Measurements from ENCODE around the gene ELP2. TPM values are rescaled to one million over a fixed set of nuclear protein-coding genes. Genes with fewer than 3 reads are reported as not detected.

Gene ELP2
- total and polyA plus RNA-seq, 2 of the 8 experiments (the other 6 are each of a cell fraction or from before 2014, with no cell fraction given), result 55.8 to 165 TPM

DNA sequence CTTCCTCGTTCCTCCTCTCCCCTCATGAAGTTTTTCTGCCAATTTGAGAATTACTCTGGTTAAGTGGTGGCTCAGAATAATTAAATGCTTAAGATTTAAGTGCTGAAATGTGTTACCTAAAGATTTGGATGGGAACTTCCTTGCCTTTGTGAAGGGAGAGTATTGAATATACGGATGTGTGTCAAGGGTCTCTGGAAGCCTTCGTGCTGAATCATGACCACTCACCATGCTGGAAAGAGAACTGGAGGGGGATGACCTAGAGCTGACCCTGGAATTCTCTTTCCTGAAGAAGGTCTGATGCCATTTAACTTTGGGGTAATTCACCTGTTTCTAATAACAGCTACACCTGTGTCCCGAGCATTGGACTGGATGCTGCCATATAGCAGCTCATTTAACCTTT lies 59.8 kb downstream of the ELP2 start:
- H2AK5ac ChIP-seq (ENCODE audit: low read depth, low read length), result no peak overlapping the region
- H4K8ac ChIP-seq (ENCODE audit: extremely low read depth, insufficient read depth, low read length), result no peak overlapping the region
- H2BK15ac ChIP-seq (ENCODE audit: low read length), result no peak overlapping the region
- H3K4me1 ChIP-seq (replicated peaks in 1 of 4; ENCODE audit: control insufficient read depth in 3 of 4, insufficient read depth in 4 of 4, low read length in 3 of 4), result peaks cover 3 to 13% (median 8%) of the 10 kb centered on the region in 4 experiments
- no peak overlapping the region for H3K14ac ChIP-seq (ENCODE audit: insufficient read length)
- 84% methylated on average over 4 of the region's 4 CpGs; no CpG with 5 or more reads in 1 of the 2 experiments for WGBS, 2 experiments (ENCODE audit: extremely low coverage in 1 of 2, insufficient coverage in 1 of 2, insufficient read length in 1 of 2, insufficient replicate concordance in 2 of 2, low coverage in 1 of 2, low lambda C conversion rate in 2 of 2, missing lambda C conversion rate in 1 of 2)
- no peak overlapping the region for H3K56ac ChIP-seq (replicated peaks; ENCODE audit: insufficient read length, low read depth, low read length)
- CTCF ChIA-PET (ENCODE audit: partially characterized antibody), result interaction anchor here (0.6 to 6.7 kb wide), 14 partner anchors 9 to 433 kb away, joined by 3 to 35 read pairs (median 4); no protein-coding TSS in a partner anchor
- H3K79me1 ChIP-seq (ENCODE audit: low read depth, low read length), result peaks cover 3% of the 10 kb centered on the region; the same call in 1 of the 2 replicates
- H3K36me3 ChIP-seq (ENCODE audit: control insufficient read depth in 2 of 4, insufficient read depth in 4 of 4, low read length in 3 of 4), result no peaks in the 10 kb centered on the region
- H2BK120ac ChIP-seq (replicated peaks; ENCODE audit: low read depth, low read length), result no peak overlapping the region
- peaks cover 15% of the 10 kb centered on the region; the same call in 1 of the 2 replicates for H3K23me2 ChIP-seq (ENCODE audit: low read depth, low read length)
- no peak overlapping the region for H3K23ac ChIP-seq (ENCODE audit: insufficient read length)
- no peak overlapping the region for H3K4ac ChIP-seq (replicated peaks; ENCODE audit: insufficient read length, low read depth, low read length)
- no peak overlapping the region for H2BK5ac ChIP-seq (ENCODE audit: low read depth, low read length)
- H2BK20ac ChIP-seq (ENCODE audit: low read length), result no peak overlapping the region
- H4K20me1 ChIP-seq (replicated peaks in 1 of 2; ENCODE audit: control insufficient read depth in 1 of 2, insufficient read depth in 2 of 2, low read length in 2 of 2), result peaks cover 0 to 2% of the 10 kb centered on the region in 2 experiments
- no peak overlapping the region for H3K4me3 ChIP-seq (ENCODE audit: extremely low read depth in 1 of 4, insufficient read depth in 2 of 4, low read depth in 3 of 4, low read length in 4 of 4)
- H3K4me2 ChIP-seq (ENCODE audit: insufficient read depth in 1 of 2, low read depth in 2 of 2, low read length in 2 of 2), result peak overlapping the region in 1 of 2 experiments; percentile 75; a peak in 1 of 4 replicates
- H3K27ac ChIP-seq (ENCODE audit: low read depth, low read length), result no peak overlapping the region
- no peaks in the 10 kb centered on the region for H3K9me3 ChIP-seq (ENCODE audit: insufficient read depth in 2 of 2, low read depth in 1 of 2, low read length in 1 of 2)
- POLR2A ChIA-PET (ENCODE audit: partially characterized antibody), result interaction anchor here (0.7 to 6.6 kb wide), 6 partner anchors 9 to 196 kb away, joined by 3 to 56 read pairs (median 10); partner anchors contain the start of genes ELP2 and SLC39A6
- no peak overlapping the region for H4K5ac ChIP-seq (ENCODE audit: insufficient read length, low read depth, low read length)
- DNase-seq (ENCODE audit: low read depth in 1 of 2, low spot score in 2 of 2), result no peak
- no peak overlapping the region for H2BK12ac ChIP-seq (ENCODE audit: low read depth, low read length)
- H3K9ac ChIP-seq (replicated peaks in 1 of 4; ENCODE audit: extremely low read depth in 1 of 4, low read depth in 3 of 4, low read length in 3 of 4), result no peak overlapping the region
- peaks cover 0 to 13% of the 10 kb centered on the region in 2 experiments; a peak in 1 of 4 replicates for H3K79me2 ChIP-seq (ENCODE audit: control insufficient read depth in 1 of 2, insufficient read depth in 2 of 2, low read length in 2 of 2)
- no peak overlapping the region for H2AFZ ChIP-seq (ENCODE audit: low read length)
- H4K91ac ChIP-seq (replicated peaks; ENCODE audit: insufficient read length, low read length), result no peak overlapping the region
- H3K18ac ChIP-seq (ENCODE audit: extremely low read depth, low read length), result no peak overlapping the region
- H3K27me3 ChIP-seq (replicated peaks in 1 of 4; ENCODE audit: control insufficient read depth in 3 of 4, extremely low read depth in 1 of 4, insufficient read depth in 3 of 4, low read length in 3 of 4), result peaks cover 0 to 39% (median 27%) of the 10 kb centered on the region in 4 experiments; a peak in 6 of 7 replicates
- no peak for FAIRE-seq
- no peak for TF ChIP-seq EP300 (IDR thresholded peaks at IDR 0.05; ENCODE audit: borderline replicate concordance in 1 of 2, low read depth in 2 of 2, low read length in 2 of 2)
- TF ChIP-seq SRF (IDR thresholded peaks at IDR 0.05; ENCODE audit: low read depth, low read length), result no peak
- no peak for TF ChIP-seq CREB1 (IDR thresholded peaks at IDR 0.05)
- TF ChIP-seq YY1 (IDR thresholded peaks at IDR 0.05; ENCODE audit: low read depth, low read length), result no peak
- no peak for TF ChIP-seq RFX5 (IDR thresholded peaks at IDR 0.05; ENCODE audit: borderline replicate concordance, low read depth, low read length)
- TF ChIP-seq GABPA (IDR thresholded peaks at IDR 0.05; ENCODE audit: borderline replicate concordance, insufficient read depth, low read length), result no peak
- TF ChIP-seq SUZ12 (IDR thresholded peaks at IDR 0.05; ENCODE audit: low read length), result no peak
- TF ChIP-seq, protein P1, sequence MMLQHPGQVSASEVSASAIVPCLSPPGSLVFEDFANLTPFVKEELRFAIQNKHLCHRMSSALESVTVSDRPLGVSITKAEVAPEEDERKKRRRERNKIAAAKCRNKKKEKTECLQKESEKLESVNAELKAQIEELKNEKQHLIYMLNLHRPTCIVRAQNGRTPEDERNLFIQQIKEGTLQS (IDR thresholded peaks at IDR 0.05; ENCODE audit: insufficient read depth, low read depth, low read length), result no peak
- no peak for TF ChIP-seq SP4 (IDR thresholded peaks at IDR 0.05; ENCODE audit: low read length)
- no peak for TF ChIP-seq RNF2 (IDR thresholded peaks at IDR 0.05; ENCODE audit: borderline replicate concordance, low read depth, low read length, missing control alignments, poor library complexity, severe bottlenecking)
- no peak for TF ChIP-seq TCF12 (IDR thresholded peaks at IDR 0.05; ENCODE audit: low read depth, low read length)
- no peak for TF ChIP-seq JUND (IDR thresholded peaks at IDR 0.05; ENCODE audit: low read length)
- no peak for TF ChIP-seq SAP30 (IDR thresholded peaks at IDR 0.05; ENCODE audit: insufficient read depth, insufficient replicate concordance, low read length)
